A673 (cell line): ENCODE measurements around the gene FOXN3. TPM values are rescaled to one million over a fixed set of nuclear protein-coding genes. Genes with fewer than 3 reads are reported as not detected.

Experiments
- BruUV-seq: library from RNA; stranded (reverse); fragments of 400-500 nt; replicated peaks from 2 replicates; lab custom pipeline; 2021; lab: Mats Ljungman, UMichigan
- CTCF ChIA-PET: fragments of 300-600 bp; sonication (Branson Sonifier 250); formaldehyde crosslinking; loops from one replicate; lab custom pipeline; 2022; ENCODE audit warnings: antibody characterized with exemption; lab: Charles Lee
- POLR2A ChIA-PET: fragments of 300-600 bp; sonication (Branson Sonifier 250); formaldehyde crosslinking; loops from one replicate; lab custom pipeline; 2022; ENCODE audit warnings: antibody characterized with exemption; ENCODE audit not compliant: low non-redundant PET; lab: Charles Lee
- DNase-seq: peaks from one replicate; pipeline ENCODE4 v3.0.0-alpha.2; 2015; ENCODE audit warnings: low spot score
- H3K27ac ChIP-seq: fragments of 200-600 bp; sonication (generic); 2 replicates; pipeline ENCODE4 v1.5.1; 2016; ENCODE audit warnings: mixed run types, low read depth, mild to moderate bottlenecking, mixed read lengths, antibody characterized with exemption, low read length; ENCODE audit not compliant: poor library complexity, severe bottlenecking
- H3K27me3 ChIP-seq: fragments of 200-600 bp; sonication (generic); replicated peaks from 2 replicates; pipeline ENCODE4 v1.6.1; 2017; ENCODE audit warnings: mixed run types, low read depth, mild to moderate bottlenecking, mixed read lengths, antibody characterized with exemption, low read length; ENCODE audit not compliant: insufficient read depth, poor library complexity
- H3K36me3 ChIP-seq: fragments of 200-600 bp; sonication (generic); 2 replicates; pipeline ENCODE4 v1.6.1; 2016; ENCODE audit warnings: mixed run types, mild to moderate bottlenecking, mixed read lengths, antibody characterized with exemption, low read length; ENCODE audit not compliant: insufficient read depth, poor library complexity, severe bottlenecking
- H3K4me1 ChIP-seq: fragments of 200-600 bp; sonication (generic); 2 replicates; pipeline ENCODE4 v1.6.1; 2017; ENCODE audit warnings: mixed run types, mild to moderate bottlenecking, mixed read lengths, antibody characterized with exemption, low read length; ENCODE audit not compliant: insufficient read depth, poor library complexity, severe bottlenecking
- H3K4me3 ChIP-seq: fragments of 200-600 bp; sonication (generic); 2 replicates; pipeline ENCODE4 v1.5.1; 2016; ENCODE audit warnings: low read depth, mixed run types, mild to moderate bottlenecking, mixed read lengths, low read length; ENCODE audit not compliant: poor library complexity, severe bottlenecking
- H3K9me3 ChIP-seq: fragments of 200-600 bp; sonication (generic); 2 replicates; pipeline ENCODE4 v1.6.1; 2016; ENCODE audit warnings: mixed run types, low read depth, mild to moderate bottlenecking, mixed read lengths, antibody characterized with exemption, low read length; ENCODE audit not compliant: poor library complexity, severe bottlenecking
- EZH2 ChIP-seq: fragments of 200-600 bp; sonication (generic); IDR thresholded peaks from 2 replicates; pipeline ENCODE4 v1.6.1; 2017; ENCODE audit warnings: borderline replicate concordance, low read depth, mild to moderate bottlenecking, mixed read lengths, antibody characterized with exemption, low read length; ENCODE audit not compliant: poor library complexity, severe bottlenecking
- intact Hi-C: fragments of 100-400 bp; cut with micrococcal nuclease; formaldehyde crosslinking; loops from one replicate; pipeline ENCODE4 v1.10.0; 2022; ENCODE audit not compliant: unreplicated experiment
- total RNA-seq: library from RNA; stranded (reverse); gene quantifications from 2 replicates; pipeline ENCODE4 v1.2.3, GENCODE V29; 2021
- TF ChIP-seq, protein P1 (sequence below): fragments of 300-800, 200-600 bp; sonication (generic); conservative IDR thresholded peaks from 2 replicates; pipeline ENCODE4 v1.5.1; 2017; ENCODE audit warnings: low read depth, mild to moderate bottlenecking, antibody characterized with exemption, low read length, moderate library complexity, mixed read lengths

FOXN3 gene
- total RNA-seq, 1 experiment from 2014 or later, result 15.3 TPM

DNA sequence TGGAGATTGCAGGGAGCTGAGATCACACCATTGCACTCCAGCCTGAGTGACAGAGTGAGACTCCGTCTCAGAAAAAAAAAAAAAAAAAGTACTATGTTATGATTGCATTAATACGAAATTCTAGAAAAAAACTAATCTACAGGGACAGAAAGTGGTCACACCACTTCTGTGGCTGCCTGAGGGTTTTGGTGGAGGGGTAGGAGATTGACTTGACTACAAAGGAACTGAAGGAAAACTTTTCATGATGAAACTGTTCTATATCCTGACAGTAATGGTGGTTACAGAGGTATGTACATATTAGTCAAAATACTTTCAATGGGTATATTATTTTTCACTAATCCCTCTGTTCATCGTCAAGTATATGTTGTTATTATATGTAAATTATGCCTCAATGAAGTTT lies 42.1 kb downstream of the FOXN3 start:
- POLR2A ChIA-PET, result no interaction called here
- CTCF ChIA-PET, result no interaction called here
- no peak overlapping the region for H3K27ac ChIP-seq

DNA sequence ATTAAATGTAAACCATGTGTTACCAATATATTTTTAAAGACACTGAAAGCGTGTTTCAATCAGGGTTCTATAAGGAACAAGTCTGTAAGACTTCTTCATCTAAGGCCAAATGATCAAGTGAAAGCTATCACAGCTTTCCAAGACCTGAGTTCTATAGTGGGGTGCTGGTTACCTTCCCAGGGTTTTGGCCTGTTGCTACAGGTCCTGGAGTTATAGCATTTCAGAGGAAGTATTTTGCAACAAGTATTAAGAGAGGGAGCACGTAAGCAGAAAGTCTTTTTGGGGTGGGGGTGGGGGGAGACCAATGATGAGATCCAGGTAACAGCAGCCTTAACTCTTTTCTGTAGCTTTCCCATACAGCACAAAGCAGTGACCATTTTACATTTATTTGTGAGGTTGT lies 43.8 kb downstream of the FOXN3 start:
- no peaks in the 10 kb centered on the region for H3K9me3 ChIP-seq
- H3K36me3 ChIP-seq, result no peaks in the 10 kb centered on the region
- no peaks in the 10 kb centered on the region for H3K27me3 ChIP-seq
- DNase-seq, result no peak
- no peak overlapping the region for H3K27ac ChIP-seq
- ChIA-PET CTCF (no interaction called here), POLR2A (no interaction called here)
- peaks cover 5% of the 10 kb centered on the region for H3K4me1 ChIP-seq
- H3K4me3 ChIP-seq, result no peak overlapping the region
- no peak for TF ChIP-seq EZH2
- TF ChIP-seq, protein P1, sequence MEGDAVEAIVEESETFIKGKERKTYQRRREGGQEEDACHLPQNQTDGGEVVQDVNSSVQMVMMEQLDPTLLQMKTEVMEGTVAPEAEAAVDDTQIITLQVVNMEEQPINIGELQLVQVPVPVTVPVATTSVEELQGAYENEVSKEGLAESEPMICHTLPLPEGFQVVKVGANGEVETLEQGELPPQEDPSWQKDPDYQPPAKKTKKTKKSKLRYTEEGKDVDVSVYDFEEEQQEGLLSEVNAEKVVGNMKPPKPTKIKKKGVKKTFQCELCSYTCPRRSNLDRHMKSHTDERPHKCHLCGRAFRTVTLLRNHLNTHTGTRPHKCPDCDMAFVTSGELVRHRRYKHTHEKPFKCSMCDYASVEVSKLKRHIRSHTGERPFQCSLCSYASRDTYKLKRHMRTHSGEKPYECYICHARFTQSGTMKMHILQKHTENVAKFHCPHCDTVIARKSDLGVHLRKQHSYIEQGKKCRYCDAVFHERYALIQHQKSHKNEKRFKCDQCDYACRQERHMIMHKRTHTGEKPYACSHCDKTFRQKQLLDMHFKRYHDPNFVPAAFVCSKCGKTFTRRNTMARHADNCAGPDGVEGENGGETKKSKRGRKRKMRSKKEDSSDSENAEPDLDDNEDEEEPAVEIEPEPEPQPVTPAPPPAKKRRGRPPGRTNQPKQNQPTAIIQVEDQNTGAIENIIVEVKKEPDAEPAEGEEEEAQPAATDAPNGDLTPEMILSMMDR, result no peak
- intact Hi-C loops, result no loop called here
- BruUV-seq, result no TSS peak

More for the DNA sequence above, 42.1 kb downstream of the FOXN3 start:
- no peaks in the 10 kb centered on the region for H3K36me3 ChIP-seq
- H3K9me3 ChIP-seq, result no peaks in the 10 kb centered on the region
- DNase-seq, result no peak
- intact Hi-C loops, result no loop called here
- BruUV-seq, result no TSS peak
- H3K27me3 ChIP-seq, result no peaks in the 10 kb centered on the region
- TF ChIP-seq, protein P1, result no peak
- no peak for TF ChIP-seq EZH2
- peaks cover 5% of the 10 kb centered on the region for H3K4me1 ChIP-seq
- H3K4me3 ChIP-seq, result no peak overlapping the region

DNA sequence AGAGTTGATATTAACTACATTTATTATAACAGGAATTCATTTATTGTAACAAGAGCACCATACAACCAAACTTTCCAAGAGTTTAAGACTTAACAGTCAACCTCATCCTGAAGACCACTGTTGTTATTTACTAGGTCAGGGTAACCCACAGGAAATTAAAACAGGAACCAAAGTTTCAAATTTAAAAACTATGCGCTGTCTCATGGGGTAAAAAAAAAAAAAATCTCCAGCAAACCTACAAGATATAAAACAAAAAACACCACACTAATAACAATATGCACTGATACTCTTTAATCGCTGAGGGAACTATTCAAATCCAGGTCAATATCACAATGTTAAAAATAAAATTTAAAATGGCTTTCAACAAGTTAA lies 44.5 kb downstream of the FOXN3 start:
- intact Hi-C loops, result no loop called here
- Histone ChIP-seq H3K4me3 (no peak overlapping the region), H3K27me3 (no peaks in the 10 kb centered on the region), H3K9me3 (no peaks in the 10 kb centered on the region), H3K36me3 (no peaks in the 10 kb centered on the region), H3K4me1 (peaks cover 5% of the 10 kb centered on the region), H3K27ac (no peak overlapping the region)
- POLR2A ChIA-PET, result no interaction called here
- DNase-seq, result no peak
- CTCF ChIA-PET, result no interaction called here
- no TSS peak for BruUV-seq
- TF ChIP-seq, protein P1, result no peak
- TF ChIP-seq EZH2, result no peak
